Mucosa of stomach (tissue), 1 donor: ENCODE results near the gene OCEL1.

ENCODE experiments used
- H3K27me3 ChIP-seq: one replicate; pipeline ENCODE4 v1.7.0; 2013; ENCODE audit warnings: mild to moderate bottlenecking, low read length; ENCODE audit not compliant: control insufficient read depth, insufficient read depth
- H3K36me3 ChIP-seq: one replicate; pipeline ENCODE4 v1.7.0; 2013; ENCODE audit warnings: low read length; ENCODE audit not compliant: control insufficient read depth, insufficient read depth
- H3K4me1 ChIP-seq: one replicate; pipeline ENCODE4 v1.7.0; 2013; ENCODE audit warnings: mild to moderate bottlenecking, low read length; ENCODE audit not compliant: control insufficient read depth, insufficient read depth
- H3K4me3 ChIP-seq: one replicate; pipeline ENCODE4 v1.7.0; 2013; ENCODE audit warnings: low read length
- H3K9ac ChIP-seq: one replicate; pipeline ENCODE4 v1.7.0; 2013; ENCODE audit warnings: mild to moderate bottlenecking, low read length, moderate library complexity
- H3K9me3 ChIP-seq: one replicate; pipeline ENCODE4 v1.7.0; 2013; ENCODE audit warnings: mild to moderate bottlenecking, low read length, moderate library complexity; ENCODE audit not compliant: control insufficient read depth
- donor health status: Pancreatic carcinoma.

OCEL1 gene

DNA sequence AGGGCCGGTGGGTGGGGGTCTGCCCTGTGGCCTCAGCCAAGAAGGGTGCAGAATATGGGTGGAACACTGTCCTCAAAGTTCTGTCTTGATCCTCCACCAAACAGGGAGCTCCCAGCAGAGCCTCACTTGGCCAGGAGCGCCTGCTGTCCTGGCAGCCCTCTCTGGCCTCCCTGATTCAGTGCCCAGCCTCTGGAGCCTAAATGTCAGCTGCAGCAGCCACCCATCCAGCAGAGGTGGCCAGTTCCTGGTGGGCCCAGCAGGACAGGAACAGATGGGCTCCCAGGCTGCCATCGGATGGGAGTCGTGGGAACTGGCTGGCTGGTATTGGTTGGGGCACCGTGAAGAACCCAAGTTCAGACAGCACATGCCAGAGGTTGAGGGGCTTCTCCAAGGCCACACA, 12.7 kb upstream of the OCEL1 start:
- Histone ChIP-seq H3K9ac (no peak overlapping the region), H3K36me3 (peaks cover 5% of the 10 kb centered on the region)

DNA sequence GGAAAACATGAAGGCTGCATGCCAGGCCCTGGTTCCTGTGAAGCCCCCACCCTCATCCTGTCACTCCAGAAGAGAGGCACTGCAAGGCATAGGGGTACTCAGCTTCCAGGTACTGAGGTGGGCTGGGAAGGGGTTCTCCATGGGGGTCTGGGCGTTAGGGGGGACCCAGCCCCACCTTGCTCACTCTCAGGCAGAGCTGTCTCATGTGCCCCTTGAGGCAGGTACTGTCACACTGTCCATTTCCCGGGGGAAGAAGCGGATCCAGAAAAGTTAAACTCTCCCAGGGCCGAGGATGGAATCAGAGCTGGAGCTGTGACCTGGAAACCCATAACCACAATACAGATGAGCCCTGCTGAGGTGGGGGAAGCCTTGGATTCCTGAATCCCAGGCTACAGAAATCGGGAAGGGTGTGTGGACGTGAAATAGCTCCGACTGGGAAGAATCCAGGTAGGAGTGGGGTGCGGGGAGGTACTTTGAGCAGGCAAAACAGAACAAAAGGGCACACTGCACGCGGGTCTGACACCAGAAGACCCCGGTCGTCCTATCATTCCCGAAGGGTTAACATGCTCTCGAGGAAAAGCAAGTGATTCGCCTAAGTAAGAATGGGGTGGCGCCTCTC, 11.4 kb upstream of the OCEL1 start:
- peak overlapping the region; percentile 56 for H3K4me3 ChIP-seq
- peak overlapping the region; percentile 91 for H3K9ac ChIP-seq
- H3K36me3 ChIP-seq, result peaks cover 5% of the 10 kb centered on the region

More for the DNA sequence above, 12.7 kb upstream of the OCEL1 start:
- Histone ChIP-seq H3K4me1 (peaks cover 19% of the 10 kb centered on the region), H3K27me3 (no peaks in the 10 kb centered on the region), H3K9me3 (no peaks in the 10 kb centered on the region), H3K4me3 (no peak overlapping the region)

GRCh38 chr19:17215127-17215971, 10.7 kb upstream of the OCEL1 start, which contains the start of gene USE1:
Gene USE1 (plus strand): TSS chr19:17215357. CDS start chr19:17215406, 49 bp downstream.
- Histone ChIP-seq H3K9ac (peak within 1 kb of the TSS; percentile 91), H3K27me3 (no peaks in the 10 kb centered on the region), H3K4me1 (peaks cover 21% of the 10 kb centered on the region), H3K36me3 (peaks cover 3% of the 10 kb centered on the region), H3K4me3 (peak within 1 kb of the TSS; percentile 63), H3K9me3 (no peaks in the 10 kb centered on the region)

More for the DNA sequence above, 11.4 kb upstream of the OCEL1 start:
- H3K4me1 ChIP-seq, result peaks cover 19% of the 10 kb centered on the region
- no peaks in the 10 kb centered on the region for H3K9me3 ChIP-seq
- no peaks in the 10 kb centered on the region for H3K27me3 ChIP-seq

GRCh38 chr19:17216058-17216670, 9.9 kb upstream of the OCEL1 start:
- no peaks in the 10 kb centered on the region for H3K36me3 ChIP-seq

DNA sequence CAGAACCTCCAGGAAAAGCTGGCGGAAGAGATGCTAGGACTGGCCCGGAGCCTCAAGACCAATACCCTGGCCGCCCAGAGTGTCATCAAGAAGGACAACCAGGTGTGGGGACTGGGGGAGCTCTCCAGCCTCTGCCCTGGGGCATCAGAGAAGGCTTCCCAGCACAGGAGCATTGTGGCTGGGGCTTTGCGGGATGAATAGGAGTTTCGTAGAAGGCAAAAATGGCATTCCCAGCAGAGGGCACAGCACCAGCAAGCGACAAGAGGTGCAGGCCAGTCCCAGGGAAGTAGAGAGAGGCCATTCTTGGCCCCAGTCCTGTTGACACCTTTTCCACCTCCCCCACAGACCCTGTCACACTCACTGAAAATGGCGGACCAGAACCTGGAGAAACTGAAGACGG, 6.7 kb upstream of the OCEL1 start:
- no peaks in the 10 kb centered on the region for H3K27me3 ChIP-seq
- H3K4me3 ChIP-seq, result no peak overlapping the region
- H3K4me1 ChIP-seq, result peaks cover 25% of the 10 kb centered on the region
- H3K9ac ChIP-seq, result no peak overlapping the region
- no peaks in the 10 kb centered on the region for H3K9me3 ChIP-seq
- no peaks in the 10 kb centered on the region for H3K36me3 ChIP-seq

More at GRCh38 chr19:17216058-17216670, 9.9 kb upstream of the OCEL1 start:
- peak overlapping the region; percentile 91 for H3K9ac ChIP-seq
- no peaks in the 10 kb centered on the region for H3K9me3 ChIP-seq
- peak overlapping the region; percentile 63 for H3K4me3 ChIP-seq
- H3K4me1 ChIP-seq, result peaks cover 25% of the 10 kb centered on the region
- H3K27me3 ChIP-seq, result no peaks in the 10 kb centered on the region

GRCh38 chr19:17220207-17220758, 5.7 kb upstream of the OCEL1 start:
- H3K9me3 ChIP-seq, result no peaks in the 10 kb centered on the region
- no peak overlapping the region for H3K4me3 ChIP-seq
- H3K36me3 ChIP-seq, result no peaks in the 10 kb centered on the region
- peak overlapping the region; percentile 22 for H3K9ac ChIP-seq
- peaks cover 18% of the 10 kb centered on the region for H3K4me1 ChIP-seq
- H3K27me3 ChIP-seq, result no peaks in the 10 kb centered on the region

DNA sequence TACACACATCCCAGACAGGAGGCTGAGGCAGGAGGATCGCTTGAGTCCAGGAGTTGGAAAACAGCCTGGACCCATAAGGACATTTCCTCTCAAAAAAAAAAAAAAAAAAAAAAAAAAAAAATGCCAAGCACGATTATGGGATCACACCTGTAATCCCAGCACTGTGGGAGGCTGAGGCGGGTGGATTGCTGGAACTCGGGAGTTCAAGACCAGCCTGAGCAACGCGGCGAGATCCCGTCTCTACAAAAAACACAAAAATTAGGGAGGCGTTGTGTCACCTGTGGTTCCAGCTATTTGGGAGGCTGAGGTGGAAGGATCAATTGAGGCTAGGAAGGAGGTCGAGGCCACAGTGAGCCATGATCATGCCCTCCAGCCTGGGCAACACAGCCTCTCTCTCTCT, 973 bp upstream of the OCEL1 start:
- Histone ChIP-seq H3K9ac (no peak overlapping the region), H3K27me3 (no peaks in the 10 kb centered on the region), H3K36me3 (no peaks in the 10 kb centered on the region), H3K4me3 (no peak overlapping the region), H3K4me1 (peaks cover 12% of the 10 kb centered on the region), H3K9me3 (no peaks in the 10 kb centered on the region)

GRCh38 chr19:17227798-17228367, 1.9 kb downstream of the OCEL1 start:
- H3K36me3 ChIP-seq, result peaks cover 13% of the 10 kb centered on the region
- H3K27me3 ChIP-seq, result no peaks in the 10 kb centered on the region
- no peak overlapping the region for H3K9ac ChIP-seq
- no peak overlapping the region for H3K4me3 ChIP-seq
- H3K4me1 ChIP-seq, result peaks cover 5% of the 10 kb centered on the region
- no peaks in the 10 kb centered on the region for H3K9me3 ChIP-seq

GRCh38 chr19:17229890-17230289, 3.9 kb downstream of the OCEL1 start:
- no peak overlapping the region for H3K4me3 ChIP-seq
- peaks cover 13% of the 10 kb centered on the region for H3K36me3 ChIP-seq
- no peak overlapping the region for H3K9ac ChIP-seq
- peaks cover 7% of the 10 kb centered on the region for H3K4me1 ChIP-seq
- H3K27me3 ChIP-seq, result no peaks in the 10 kb centered on the region
- no peaks in the 10 kb centered on the region for H3K9me3 ChIP-seq

- H3K27me3 ChIP-seq, result no peaks in the 10 kb centered on the region
- peaks cover 13% of the 10 kb centered on the region for H3K36me3 ChIP-seq
- no peaks in the 10 kb centered on the region for H3K9me3 ChIP-seq
- H3K4me3 ChIP-seq, result no peak overlapping the region
- peaks cover 24% of the 10 kb centered on the region for H3K4me1 ChIP-seq
- H3K9ac ChIP-seq, result no peak overlapping the region
Observed at GRCh38 chr19:17232258-17232657, 6.2 kb downstream of the OCEL1 start.

- Histone ChIP-seq H3K4me1 (peaks cover 38% of the 10 kb centered on the region), H3K4me3 (peak overlapping the region; percentile 56), H3K9me3 (no peaks in the 10 kb centered on the region), H3K27me3 (no peaks in the 10 kb centered on the region), H3K36me3 (peaks cover 20% of the 10 kb centered on the region), H3K9ac (peak overlapping the region; percentile 43)
Observed at GRCh38 chr19:17234911-17235299, 8.9 kb downstream of the OCEL1 start.
